ENCODE measurements around the gene TIGAR. TPM values are rescaled to one million over a fixed set of nuclear protein-coding genes. Genes with fewer than 3 reads are reported as not detected.

TIGAR gene
- total and polyA plus RNA-seq, 2 donors (not counting 3 experiments of a cell fraction or from before 2014, with no cell fraction given), result 5.6 to 31.2 TPM

GRCh38 chr12:4277205-4277543 is 43.8 kb upstream of the TIGAR start:
- Histone ChIP-seq H3K27ac (ENCODE audit: insufficient read depth, low read depth, low read length) (no peak overlapping the region), H4K20me1 (replicated peaks; ENCODE audit: control insufficient read depth, extremely low read depth, insufficient read depth, low read length) (no peaks in the 10 kb centered on the region), H3K9me3 (replicated peaks; ENCODE audit: control insufficient read depth, insufficient read depth, low read length) (no peaks in the 10 kb centered on the region), H3K9ac (replicated peaks; ENCODE audit: extremely low read depth, insufficient read depth, low read length) (no peak overlapping the region), H3K4me3 (replicated peaks in 1 of 3; ENCODE audit: insufficient read depth in 1 of 3, low read depth in 1 of 3, low read length in 3 of 3) (no peak overlapping the region), H3K27me3 (ENCODE audit: control insufficient read depth in 2 of 2, insufficient read depth in 2 of 2, low read length in 2 of 2) (peaks cover 43 to 48% of the 10 kb centered on the region in 2 experiments), H2AFZ (ENCODE audit: low read depth, low read length) (no peak overlapping the region), H3K4me1 (ENCODE audit: control insufficient read depth, extremely low read depth, insufficient read depth, low read length) (peaks cover 8% of the 10 kb centered on the region), H3K79me2 (ENCODE audit: control insufficient read depth, insufficient read depth, low read length) (no peaks in the 10 kb centered on the region), H3K9me1 (replicated peaks; ENCODE audit: control insufficient read depth, extremely low read depth, insufficient read depth, low read length) (no peaks in the 10 kb centered on the region), H3K36me3 (ENCODE audit: control insufficient read depth in 2 of 2, extremely low read depth in 1 of 2, insufficient read depth in 2 of 2, low read length in 2 of 2) (no peaks in the 10 kb centered on the region), H3K4me2 (ENCODE audit: insufficient read depth, low read length) (no peak overlapping the region)
- no TSS peak for BruUV-seq (replicated peaks)
- no peak for DNase-seq (ENCODE audit: low read depth, low spot score)
- no peak for FAIRE-seq
- dilution Hi-C loops (cut with MboI; ENCODE audit: extremely low pct_ligation_motif_present, low sequenced_read_pairs), result no loop called here
- TF ChIP-seq CTCF (IDR thresholded peaks at IDR 0.05; ENCODE audit: extremely low read depth in 1 of 2, insufficient read depth in 1 of 2, low read depth in 1 of 2, low read length in 2 of 2) (no peak), POLR2AphosphoS5 (IDR thresholded peaks at IDR 0.05; ENCODE audit: insufficient read depth, low read depth, low read length) (no peak), JUN (IDR thresholded peaks at IDR 0.05; ENCODE audit: borderline replicate concordance, insufficient read depth, insufficient read length, low read depth) (no peak), POLR2A (IDR thresholded peaks at IDR 0.05; ENCODE audit: low read depth, low read length) (no peak), MYC (IDR thresholded peaks at IDR 0.05; ENCODE audit: low read depth, low read length) (no peak), GATA2 (IDR thresholded peaks at IDR 0.05; ENCODE audit: insufficient read depth, insufficient read length, low read depth, low read length) (no peak), FOS (IDR thresholded peaks at IDR 0.05; ENCODE audit: borderline replicate concordance, insufficient read depth, low read length) (no peak), EZH2 (IDR thresholded peaks at IDR 0.05; ENCODE audit: borderline replicate concordance, low read depth, low read length, severe bottlenecking) (no peak), MAX (IDR thresholded peaks at IDR 0.05; ENCODE audit: insufficient read depth, insufficient read length) (no peak)
- ChIA-PET POLR2A (no interaction called here), CTCF (interaction anchor here (0.6 to 5.9 kb wide), 94 partner anchors 9 to 1203 kb away, joined by 3 to 464 read pairs (median 5); partner anchors contain the start of genes FGF23, PARP11 and TIGAR)
- intact Hi-C loops (cut with micrococcal nuclease), result loop anchor here (1.0 to 10.0 kb wide), 7 partner anchors 170 to 977 kb away; no protein-coding TSS in a partner anchor
